Medulla oblongata (tissue), 1 donor: ENCODE data around the gene CC2D2A.

Experiments
- DNase-seq: peaks from one replicate; pipeline ENCODE4 v3.0.0-alpha.2; 2015; ENCODE audit errors: extremely low spot score

Gene CC2D2A

GRCh38 chr4:15648600-15648999, 178.9 kb downstream of the CC2D2A start:
- no peak for DNase-seq

- DNase-seq: peak; percentile 81
Measured at GRCh38 chr4:15649914-15650545, 180.3 kb downstream of the CC2D2A start.
